Skeletal muscle satellite cell (primary cell): ENCODE results near the gene ADAMTS15.

Experiments
- H3K27me3 ChIP-seq: 2 replicates; pipeline ENCODE4 v1.7.0; 2013; ENCODE audit warnings: low read length; ENCODE audit not compliant: control insufficient read depth, insufficient read depth
- H3K36me3 ChIP-seq: 2 replicates; pipeline ENCODE4 v1.7.0; 2013; ENCODE audit warnings: mild to moderate bottlenecking, control low read depth, low read length; ENCODE audit not compliant: insufficient read depth
- H3K4me1 ChIP-seq: 2 replicates; pipeline ENCODE4 v1.7.0; 2013; ENCODE audit warnings: low read length; ENCODE audit not compliant: control insufficient read depth, insufficient read depth
- H3K4me2 ChIP-seq: 2 replicates; pipeline ENCODE4 v1.7.0; 2013; ENCODE audit warnings: mild to moderate bottlenecking, low read length
- H3K4me3 ChIP-seq: 2 replicates; pipeline ENCODE4 v1.7.0; 2013; ENCODE audit warnings: low read length
- H3K9ac ChIP-seq: 2 replicates; pipeline ENCODE4 v1.7.0; 2013; ENCODE audit warnings: mild to moderate bottlenecking, low read depth, low read length, moderate library complexity
- H3K9me3 ChIP-seq: replicated peaks from 2 replicates; pipeline ENCODE4 v1.7.0; 2013; ENCODE audit warnings: mild to moderate bottlenecking, control low read depth, low read length

Gene ADAMTS15

GRCh38 chr11:130487924-130488815, 39.7 kb downstream of the ADAMTS15 start:
- Histone ChIP-seq H3K4me1 (no peaks in the 10 kb centered on the region), H3K9ac (no peak overlapping the region), H3K9me3 (no peaks in the 10 kb centered on the region), H3K4me3 (no peak overlapping the region), H3K27me3 (no peaks in the 10 kb centered on the region), H3K4me2 (no peak overlapping the region), H3K36me3 (no peaks in the 10 kb centered on the region)

GRCh38 chr11:130488848-130489584, 40.6 kb downstream of the ADAMTS15 start:
- no peaks in the 10 kb centered on the region for H3K36me3 ChIP-seq
- no peak overlapping the region for H3K9ac ChIP-seq
- H3K9me3 ChIP-seq = no peaks in the 10 kb centered on the region
- no peaks in the 10 kb centered on the region for H3K4me1 ChIP-seq
- H3K4me3 ChIP-seq = no peak overlapping the region
- H3K4me2 ChIP-seq = no peak overlapping the region
- no peaks in the 10 kb centered on the region for H3K27me3 ChIP-seq

GRCh38 chr11:130489716-130490115, 41.3 kb downstream of the ADAMTS15 start:
- no peaks in the 10 kb centered on the region for H3K27me3 ChIP-seq
- no peak overlapping the region for H3K9ac ChIP-seq
- no peak overlapping the region for H3K4me2 ChIP-seq
- H3K9me3 ChIP-seq = no peaks in the 10 kb centered on the region
- H3K4me3 ChIP-seq = no peak overlapping the region
- H3K36me3 ChIP-seq = no peaks in the 10 kb centered on the region
- H3K4me1 ChIP-seq = no peaks in the 10 kb centered on the region

GRCh38 chr11:130490682-130491449, 42.4 kb downstream of the ADAMTS15 start:
- H3K4me3 ChIP-seq = no peak overlapping the region
- H3K9ac ChIP-seq = no peak overlapping the region
- H3K27me3 ChIP-seq = no peaks in the 10 kb centered on the region
- H3K9me3 ChIP-seq = no peaks in the 10 kb centered on the region
- H3K4me1 ChIP-seq = no peaks in the 10 kb centered on the region
- no peak overlapping the region for H3K4me2 ChIP-seq
- H3K36me3 ChIP-seq = no peaks in the 10 kb centered on the region

- no peaks in the 10 kb centered on the region for H3K27me3 ChIP-seq
- H3K36me3 ChIP-seq = no peaks in the 10 kb centered on the region
- H3K4me1 ChIP-seq = peaks cover 5% of the 10 kb centered on the region
- no peaks in the 10 kb centered on the region for H3K9me3 ChIP-seq
- no peak overlapping the region for H3K4me2 ChIP-seq
- H3K4me3 ChIP-seq = no peak overlapping the region
- no peak overlapping the region for H3K9ac ChIP-seq
These were observed 49.7 kb downstream of the ADAMTS15 start for GRCh38 chr11:130498181-130498580.

- Histone ChIP-seq H3K36me3 (no peaks in the 10 kb centered on the region), H3K4me2 (no peak overlapping the region), H3K27me3 (no peaks in the 10 kb centered on the region), H3K4me1 (peaks cover 5% of the 10 kb centered on the region), H3K4me3 (no peak overlapping the region), H3K9ac (no peak overlapping the region), H3K9me3 (no peaks in the 10 kb centered on the region)
These were observed 51.4 kb downstream of the ADAMTS15 start for GRCh38 chr11:130499828-130500227.

GRCh38 chr11:130504317-130504716, 55.9 kb downstream of the ADAMTS15 start:
- no peaks in the 10 kb centered on the region for H3K9me3 ChIP-seq
- no peaks in the 10 kb centered on the region for H3K27me3 ChIP-seq
- no peaks in the 10 kb centered on the region for H3K36me3 ChIP-seq
- H3K4me3 ChIP-seq = no peak overlapping the region
- no peak overlapping the region for H3K4me2 ChIP-seq
- peaks cover 5% of the 10 kb centered on the region for H3K4me1 ChIP-seq
- no peak overlapping the region for H3K9ac ChIP-seq

- Histone ChIP-seq H3K36me3 (no peaks in the 10 kb centered on the region), H3K9ac (no peak overlapping the region), H3K4me1 (peaks cover 24% of the 10 kb centered on the region), H3K4me3 (no peak overlapping the region), H3K9me3 (no peaks in the 10 kb centered on the region), H3K27me3 (peaks cover 6% of the 10 kb centered on the region), H3K4me2 (no peak overlapping the region)
These were observed 60.5 kb downstream of the ADAMTS15 start for GRCh38 chr11:130508913-130509312.

- H3K4me2 ChIP-seq = no peak overlapping the region
- no peak overlapping the region for H3K9ac ChIP-seq
- no peak overlapping the region for H3K4me3 ChIP-seq
- H3K4me1 ChIP-seq = peaks cover 24% of the 10 kb centered on the region
- H3K27me3 ChIP-seq = peaks cover 11% of the 10 kb centered on the region
- no peaks in the 10 kb centered on the region for H3K36me3 ChIP-seq
- H3K9me3 ChIP-seq = no peaks in the 10 kb centered on the region
These were observed 61.5 kb downstream of the ADAMTS15 start for GRCh38 chr11:130509942-130510341.

- Histone ChIP-seq H3K9ac (no peak overlapping the region), H3K9me3 (no peaks in the 10 kb centered on the region), H3K36me3 (no peaks in the 10 kb centered on the region), H3K4me3 (no peak overlapping the region), H3K27me3 (peaks cover 16% of the 10 kb centered on the region), H3K4me1 (peaks cover 24% of the 10 kb centered on the region), H3K4me2 (no peak overlapping the region)
These were observed 62.1 kb downstream of the ADAMTS15 start for GRCh38 chr11:130510407-130511006.

- Histone ChIP-seq H3K4me1 (peaks cover 24% of the 10 kb centered on the region), H3K27me3 (peaks cover 16% of the 10 kb centered on the region), H3K9me3 (no peaks in the 10 kb centered on the region), H3K4me2 (no peak overlapping the region), H3K36me3 (no peaks in the 10 kb centered on the region), H3K4me3 (no peak overlapping the region), H3K9ac (no peak overlapping the region)
These were observed 63.3 kb downstream of the ADAMTS15 start for GRCh38 chr11:130511765-130512164.
